ENCODE measurements around the gene SEL1L3. TPM values are rescaled to one million over a fixed set of nuclear protein-coding genes. Genes with fewer than 3 reads are reported as not detected.

Gene SEL1L3
- total RNA-seq: 10 to 100 TPM; 61.8 to 62.0 TPM

GRCh38 chr4:25862411-25863346 lies at the start of gene SEL1L3:
Gene SEL1L3, minus strand, starts transcription at chr4:25862988. Its CDS starts 152 bp downstream, at chr4:25862836.

Other genes starting within 250 kb of the SEL1L3 start
- not detected for gene SLC34A2, start 207.1 kb downstream of the SEL1L3 start, total RNA-seq
- 10 to 100 TPM; 12.9 to 14.2 TPM for gene SMIM20, start 51.2 kb upstream of the SEL1L3 start, total RNA-seq